Tibial nerve (tissue), 4 donors: ENCODE data around the gene EP400. TPM values are rescaled to one million over a fixed set of nuclear protein-coding genes. Genes with fewer than 3 reads are reported as not detected.

Source experiments
- DNase-seq, 2 donors: peaks; one replicate each; pipeline ENCODE4 v3.0.0-alpha.2; 2019; ENCODE audit warnings: low spot score in 2 of 2
- H3K27ac ChIP-seq, 4 donors: fragments of 200-600 bp; sonication (generic) in 3 of 4; one replicate each; pipeline ENCODE4 v1.5.1; 2017 to 2019; ENCODE audit warnings: mild to moderate bottlenecking in 1 of 4
- H3K27me3 ChIP-seq, 2 donors: fragments of 200-600 bp; sonication (generic) in 1 of 2; one replicate each; pipeline versions ENCODE4 v1.5.1 to v1.6.0; 2017 to 2019
- H3K36me3 ChIP-seq, 3 donors: fragments of 200-600 bp; sonication (generic); one replicate each; pipeline ENCODE4 v1.5.1; 2018 to 2019
- H3K4me1 ChIP-seq, 4 donors: fragments of 200-600 bp; sonication (generic) in 3 of 4; one replicate each; pipeline ENCODE4 v1.5.1; 2017 to 2019
- H3K4me3 ChIP-seq, 4 donors: fragments of 200-600 bp; sonication (generic) in 3 of 4; one replicate each; pipeline ENCODE4 v1.5.1; 2017 to 2019; ENCODE audit warnings: mild to moderate bottlenecking in 1 of 4, moderate library complexity in 1 of 4
- H3K9me3 ChIP-seq, 4 donors: fragments of 200-600 bp; sonication (generic) in 3 of 4; one replicate each; pipeline ENCODE4 v1.5.1; 2017 to 2019
- EP300 ChIP-seq, 2 donors: sonication (generic); formaldehyde crosslinking; IDR thresholded peaks; one replicate each; pipeline ENCODE4 v1.6.1; 2017; ENCODE audit warnings: antibody characterized with exemption in 2 of 2, mild to moderate bottlenecking in 1 of 2
- POLR2A ChIP-seq, 2 donors: fragments of 450-650 bp; IDR thresholded peaks; one replicate each; pipeline ENCODE4 v1.6.1; 2017; ENCODE audit warnings: antibody characterized with exemption in 2 of 2, mild to moderate bottlenecking in 2 of 2, moderate library complexity in 2 of 2
- WGBS, 2 donors: methylation state at CpG; one replicate each; pipeline ENCODE4 v1.1.5; 2018; 5-methylcytosine and 5-hydroxymethylcytosine counted together
- total RNA-seq, 4 donors: library from RNA; depleted of rRNA; stranded (reverse); fragments of >200 nt; gene quantifications; one replicate each; pipeline ENCODE4 v1.1.0, GENCODE V29; 2016
- TF ChIP-seq, protein P1 (sequence below), 5 experiments: fragments of 200-600 bp in 3 of 5; fragments of 450-650 bp in 2 of 5; sonication (generic) in 3 of 5; IDR thresholded peaks; one replicate each; pipeline ENCODE4 v1.5.1; 2016 to 2019; ENCODE audit warnings: antibody characterized with exemption in 5 of 5, mild to moderate bottlenecking in 3 of 5, moderate library complexity in 2 of 5

EP400 gene
- total RNA-seq, 4 donors from 2014 or later, result 27.8 to 41.4 (median 32.2) TPM

DNA sequence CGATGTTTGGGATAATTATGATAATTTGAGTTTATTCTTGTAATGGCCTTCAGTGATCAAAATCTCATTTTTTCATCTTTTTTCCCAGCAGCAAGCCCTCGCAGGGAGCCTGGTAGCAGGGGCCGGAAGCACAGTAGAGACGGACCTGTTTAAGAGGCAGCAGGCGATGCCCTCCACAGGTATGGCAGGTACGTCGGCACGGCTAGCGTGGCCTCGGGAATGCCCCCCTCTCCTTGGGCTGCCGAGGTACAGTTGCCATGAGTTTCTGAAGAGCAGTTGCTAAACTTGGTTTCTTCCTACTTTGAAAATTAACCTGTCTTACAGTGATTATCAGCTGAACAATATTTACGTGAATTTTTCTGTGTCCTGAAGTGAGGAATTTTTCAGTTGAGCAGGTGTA, 29.9 kb downstream of the EP400 start:
- TF ChIP-seq POLR2A (IDR thresholded peaks at IDR 0.05), result no peak
- TF ChIP-seq, protein P1, sequence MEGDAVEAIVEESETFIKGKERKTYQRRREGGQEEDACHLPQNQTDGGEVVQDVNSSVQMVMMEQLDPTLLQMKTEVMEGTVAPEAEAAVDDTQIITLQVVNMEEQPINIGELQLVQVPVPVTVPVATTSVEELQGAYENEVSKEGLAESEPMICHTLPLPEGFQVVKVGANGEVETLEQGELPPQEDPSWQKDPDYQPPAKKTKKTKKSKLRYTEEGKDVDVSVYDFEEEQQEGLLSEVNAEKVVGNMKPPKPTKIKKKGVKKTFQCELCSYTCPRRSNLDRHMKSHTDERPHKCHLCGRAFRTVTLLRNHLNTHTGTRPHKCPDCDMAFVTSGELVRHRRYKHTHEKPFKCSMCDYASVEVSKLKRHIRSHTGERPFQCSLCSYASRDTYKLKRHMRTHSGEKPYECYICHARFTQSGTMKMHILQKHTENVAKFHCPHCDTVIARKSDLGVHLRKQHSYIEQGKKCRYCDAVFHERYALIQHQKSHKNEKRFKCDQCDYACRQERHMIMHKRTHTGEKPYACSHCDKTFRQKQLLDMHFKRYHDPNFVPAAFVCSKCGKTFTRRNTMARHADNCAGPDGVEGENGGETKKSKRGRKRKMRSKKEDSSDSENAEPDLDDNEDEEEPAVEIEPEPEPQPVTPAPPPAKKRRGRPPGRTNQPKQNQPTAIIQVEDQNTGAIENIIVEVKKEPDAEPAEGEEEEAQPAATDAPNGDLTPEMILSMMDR (IDR thresholded peaks at IDR 0.05), result no peak
- TF ChIP-seq EP300 (IDR thresholded peaks at IDR 0.05), result no peak
- no peaks in the 10 kb centered on the region for H3K9me3 ChIP-seq
- 91 to 92% methylated on average over 12 of the region's 12 CpGs for WGBS, 2 donors
- H3K4me3 ChIP-seq, result no peak overlapping the region
- peaks cover 0 to 8% (median 0%) of the 10 kb centered on the region in 4 donors for H3K4me1 ChIP-seq
- H3K36me3 ChIP-seq, result peaks cover 0 to 65% (median 7%) of the 10 kb centered on the region in 3 donors
- DNase-seq, result no peak
- no peak overlapping the region for H3K27ac ChIP-seq
- no peaks in the 10 kb centered on the region for H3K27me3 ChIP-seq

DNA sequence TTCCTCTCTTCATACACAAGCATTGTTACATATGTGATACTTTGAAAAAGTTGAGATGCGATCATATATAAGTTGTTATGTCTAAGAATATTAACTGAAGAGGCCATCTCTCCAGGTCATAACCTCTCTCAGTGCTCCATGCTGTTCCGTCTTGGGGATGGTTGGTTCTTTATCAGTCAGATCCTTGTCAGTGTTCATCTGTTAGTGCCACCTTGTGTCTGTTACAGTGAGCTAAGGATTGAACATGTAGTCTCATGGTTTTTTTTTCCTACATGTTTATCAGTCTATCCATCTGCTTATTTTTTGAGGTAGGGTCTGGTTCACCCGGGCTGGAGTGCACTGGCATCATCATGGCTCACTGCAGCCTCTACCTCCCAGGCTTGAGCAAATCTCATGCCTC, 30.5 kb downstream of the EP400 start:
- Histone ChIP-seq H3K36me3 (peaks cover 0 to 71% (median 7%) of the 10 kb centered on the region in 3 donors), H3K9me3 (no peaks in the 10 kb centered on the region), H3K4me1 (peaks cover 0 to 7% (median 0%) of the 10 kb centered on the region in 4 donors), H3K27me3 (no peaks in the 10 kb centered on the region), H3K27ac (no peak overlapping the region), H3K4me3 (no peak overlapping the region)
- no peak for DNase-seq
- TF ChIP-seq POLR2A (IDR thresholded peaks at IDR 0.05) (no peak), EP300 (IDR thresholded peaks at IDR 0.05) (no peak)
- TF ChIP-seq, protein P1 (IDR thresholded peaks at IDR 0.05), result no peak
- WGBS, 2 donors, result 65 to 80% methylated on average over 3 of the region's 3 CpGs

DNA sequence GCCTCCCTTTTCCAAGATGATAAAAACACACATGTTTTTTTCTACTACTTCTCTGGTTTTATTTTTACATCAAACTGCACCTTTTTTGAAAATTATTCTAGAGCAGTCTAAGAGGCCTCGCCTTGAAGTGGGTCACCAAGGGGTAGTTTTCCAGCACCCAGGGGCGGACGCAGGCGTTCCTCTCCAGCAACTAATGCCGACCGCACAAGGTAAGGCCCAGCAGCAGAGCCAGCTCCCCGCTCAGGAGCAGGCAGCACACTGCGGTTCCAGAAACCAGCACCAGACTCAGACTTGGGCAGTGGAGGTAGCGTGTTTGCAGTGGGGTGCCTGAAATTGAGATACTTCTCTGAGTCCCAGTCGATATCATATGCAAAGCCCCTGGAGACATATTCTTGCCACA, 31.6 kb downstream of the EP400 start:
- Histone ChIP-seq H3K27me3 (no peaks in the 10 kb centered on the region), H3K4me3 (no peak overlapping the region), H3K4me1 (peaks cover 0 to 3% (median 0%) of the 10 kb centered on the region in 4 donors), H3K9me3 (no peaks in the 10 kb centered on the region), H3K27ac (no peak overlapping the region), H3K36me3 (peaks cover 2 to 83% (median 7%) of the 10 kb centered on the region in 3 donors)
- DNase-seq, result no peak
- no peak for TF ChIP-seq POLR2A (IDR thresholded peaks at IDR 0.05)
- no peak for TF ChIP-seq EP300 (IDR thresholded peaks at IDR 0.05)
- TF ChIP-seq, protein P1 (IDR thresholded peaks at IDR 0.05), result no peak
- 92 to 97% methylated on average over 10 of the region's 10 CpGs for WGBS, 2 donors

DNA sequence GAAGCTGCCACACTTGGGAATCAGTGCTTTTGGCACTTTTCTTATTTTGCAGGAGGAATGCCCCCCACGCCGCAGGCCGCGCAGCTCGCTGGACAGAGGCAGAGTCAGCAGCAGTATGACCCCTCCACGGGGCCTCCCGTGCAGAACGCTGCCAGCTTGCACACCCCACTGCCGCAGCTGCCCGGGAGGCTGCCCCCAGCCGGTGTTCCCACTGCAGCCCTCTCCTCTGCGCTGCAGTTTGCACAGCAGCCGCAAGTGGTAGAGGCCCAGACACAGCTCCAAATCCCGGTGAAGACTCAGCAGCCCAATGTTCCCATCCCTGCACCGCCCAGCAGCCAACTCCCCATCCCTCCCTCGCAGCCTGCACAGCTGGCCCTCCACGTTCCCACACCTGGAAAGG, 32.3 kb downstream of the EP400 start:
- H3K27me3 ChIP-seq, result no peaks in the 10 kb centered on the region
- H3K9me3 ChIP-seq, result no peaks in the 10 kb centered on the region
- peaks cover 0 to 3% (median 0%) of the 10 kb centered on the region in 4 donors for H3K4me1 ChIP-seq
- TF ChIP-seq POLR2A (IDR thresholded peaks at IDR 0.05) (no peak), EP300 (IDR thresholded peaks at IDR 0.05) (no peak)
- TF ChIP-seq, protein P1 (IDR thresholded peaks at IDR 0.05), result no peak
- no peak overlapping the region for H3K27ac ChIP-seq
- no peak for DNase-seq
- peaks cover 7 to 89% (median 8%) of the 10 kb centered on the region in 3 donors for H3K36me3 ChIP-seq
- WGBS, 2 donors, result 90 to 96% methylated on average over 17 of the region's 17 CpGs
- H3K4me3 ChIP-seq, result no peak overlapping the region

DNA sequence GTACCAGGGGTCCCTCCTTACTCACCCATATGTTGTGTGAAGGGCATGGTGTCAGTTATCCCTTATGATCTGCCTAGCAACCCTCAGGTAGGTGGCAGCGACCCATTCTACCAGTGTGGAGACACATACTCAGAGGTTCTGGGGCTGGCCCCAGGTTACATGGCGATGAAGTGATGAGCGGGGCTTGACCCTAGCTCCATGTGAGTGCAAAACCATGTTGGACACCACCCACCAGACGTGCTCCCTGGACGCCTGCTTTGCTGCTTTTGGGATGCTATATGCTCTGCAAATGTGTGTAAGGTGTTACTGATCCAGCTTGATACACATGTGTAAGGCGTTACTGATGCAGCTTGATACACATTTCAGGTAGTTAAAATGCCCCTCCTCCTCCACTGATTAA, 33.3 kb downstream of the EP400 start:
- peaks cover 7 to 97% (median 16%) of the 10 kb centered on the region in 3 donors for H3K36me3 ChIP-seq
- no peak overlapping the region for H3K4me3 ChIP-seq
- no peaks in the 10 kb centered on the region for H3K9me3 ChIP-seq
- TF ChIP-seq EP300 (IDR thresholded peaks at IDR 0.05) (no peak), POLR2A (IDR thresholded peaks at IDR 0.05) (no peak)
- TF ChIP-seq, protein P1 (IDR thresholded peaks at IDR 0.05), result no peak
- H3K27ac ChIP-seq, result no peak overlapping the region
- WGBS, 2 donors, result 92 to 99% methylated on average over 6 of the region's 6 CpGs
- peaks cover 0 to 3% (median 0%) of the 10 kb centered on the region in 4 donors for H3K4me1 ChIP-seq
- no peak for DNase-seq
- H3K27me3 ChIP-seq, result no peaks in the 10 kb centered on the region
